KOPT-K1 (cell line): ENCODE results near the gene LMBR1.

ENCODE experiments used
- H3K27ac ChIP-seq: fragments of 200-600 bp; sonication (generic); 2 replicates; pipeline ENCODE4 v1.5.1; 2016; ENCODE audit warnings: antibody characterized with exemption, mild to moderate bottlenecking, low read depth, low read length; ENCODE audit not compliant: poor library complexity, severe bottlenecking
- H3K36me3 ChIP-seq: fragments of 200-600 bp; sonication (generic); 2 replicates; pipeline ENCODE4 v1.5.1; 2017; ENCODE audit warnings: antibody characterized with exemption, mild to moderate bottlenecking, low read length, moderate library complexity; ENCODE audit not compliant: insufficient read depth
- H3K9me3 ChIP-seq: fragments of 200-600 bp; sonication (generic); 2 replicates; pipeline ENCODE4 v1.5.1; 2017; ENCODE audit warnings: antibody characterized with exemption, low read length, mild to moderate bottlenecking; ENCODE audit not compliant: insufficient read depth, poor library complexity, severe bottlenecking

The LMBR1 gene

DNA sequence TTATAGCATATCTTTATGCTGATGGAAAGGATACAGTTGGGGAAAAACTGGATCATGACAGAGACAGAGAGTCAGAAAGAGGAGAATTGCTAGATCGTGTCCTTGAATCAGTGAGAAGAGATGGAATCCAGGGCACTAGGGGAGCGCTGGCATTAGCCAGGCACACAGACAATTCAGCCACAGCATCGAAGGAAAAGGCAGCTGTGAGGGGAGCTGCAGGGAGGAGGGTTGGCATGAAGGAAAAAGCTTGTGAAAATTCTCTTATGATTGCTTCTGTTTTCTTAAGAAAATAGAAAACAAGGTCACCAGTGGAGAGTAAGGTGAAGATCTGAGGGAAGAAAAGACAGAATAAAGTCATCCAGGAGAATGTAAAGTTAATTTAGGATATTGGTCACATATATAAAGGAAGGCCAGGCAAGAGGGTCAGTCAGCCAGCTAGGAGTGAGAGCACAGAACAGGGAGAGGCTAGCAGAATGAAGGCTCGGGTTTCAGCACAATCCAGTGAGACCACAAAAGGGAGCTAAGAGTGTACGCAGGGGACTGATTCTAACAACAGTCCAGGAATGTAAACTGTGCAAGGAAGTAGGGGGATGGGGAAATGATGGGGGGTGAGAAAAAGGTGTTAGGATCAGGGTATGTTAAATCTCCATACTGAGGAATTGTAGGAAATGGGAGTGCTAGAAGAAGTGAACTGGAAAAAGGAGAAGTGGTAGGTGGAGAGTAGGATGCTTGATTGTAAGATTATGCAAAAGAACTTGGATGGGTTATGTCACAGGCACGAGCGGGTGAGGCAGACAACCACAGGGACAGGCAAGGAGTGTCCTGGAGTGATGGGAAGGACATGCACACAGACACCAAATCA lies 140.4 kb downstream of the LMBR1 start:
- Histone ChIP-seq H3K9me3 (no peaks in the 10 kb centered on the region), H3K36me3 (peaks cover 12% of the 10 kb centered on the region; the same call in 1 of the 2 replicates), H3K27ac (no peak overlapping the region)

DNA sequence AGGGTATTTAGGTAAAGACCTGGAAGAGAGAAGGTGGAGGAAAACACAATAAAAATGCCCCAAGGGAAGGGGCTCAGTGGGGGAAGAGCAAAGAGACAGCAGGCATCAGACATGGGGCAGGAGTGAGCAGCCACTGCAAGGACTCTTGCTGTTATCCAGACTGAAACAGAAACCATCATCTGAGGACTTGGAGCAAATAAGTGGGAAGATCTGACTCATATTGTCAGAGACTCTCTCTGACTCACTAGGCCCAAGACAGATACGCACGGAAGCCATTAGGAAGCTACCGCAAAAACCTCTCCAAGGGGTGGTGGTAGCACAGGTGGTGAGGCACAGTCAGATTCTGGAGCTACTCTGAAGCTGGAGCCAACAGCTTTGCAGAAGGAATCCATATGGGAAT lies 141.7 kb downstream of the LMBR1 start:
- Histone ChIP-seq H3K36me3 (peaks cover 12% of the 10 kb centered on the region; the same call in 1 of the 2 replicates), H3K27ac (no peak overlapping the region), H3K9me3 (no peaks in the 10 kb centered on the region)

DNA sequence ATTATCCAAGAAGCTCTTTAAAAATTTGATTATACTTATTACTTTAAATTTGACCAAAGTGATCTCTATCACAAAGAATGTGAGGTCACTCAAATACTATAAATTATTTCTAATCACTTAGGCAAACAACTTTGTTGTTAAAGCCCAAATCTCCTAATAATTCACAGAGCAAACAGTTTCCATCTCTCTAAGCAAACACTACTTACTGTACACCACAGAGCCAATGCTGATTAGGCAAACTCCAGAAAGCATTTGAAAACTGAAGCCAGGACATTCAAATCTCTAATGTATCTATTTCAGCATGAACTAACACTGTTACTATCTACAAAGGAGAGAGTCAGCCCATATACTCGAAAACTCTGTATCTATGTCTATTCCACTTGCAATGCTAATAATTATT lies 145.3 kb downstream of the LMBR1 start:
- Histone ChIP-seq H3K9me3 (no peaks in the 10 kb centered on the region), H3K27ac (no peak overlapping the region), H3K36me3 (peaks cover 8% of the 10 kb centered on the region; the same call in 1 of the 2 replicates)

DNA sequence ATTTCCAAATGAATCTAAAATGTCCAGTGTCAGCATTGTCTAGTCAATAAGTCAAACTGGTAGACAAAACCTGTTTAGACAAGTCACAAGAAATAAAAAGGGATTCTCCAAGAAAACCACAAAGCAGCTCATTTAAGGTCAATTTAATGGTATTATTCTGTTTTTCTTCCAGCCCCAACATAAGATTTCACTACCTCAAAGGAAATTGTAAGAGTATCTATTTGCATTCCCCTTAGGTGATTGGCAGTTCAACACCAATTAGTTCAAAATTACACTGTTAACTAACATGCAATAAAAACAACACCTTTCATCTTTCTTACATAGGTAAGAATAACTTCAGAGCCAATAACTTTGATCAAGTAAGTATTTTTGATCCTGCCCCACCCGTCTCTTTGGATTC lies 146.1 kb downstream of the LMBR1 start:
- no peak overlapping the region for H3K27ac ChIP-seq
- peaks cover 8% of the 10 kb centered on the region; the same call in 1 of the 2 replicates for H3K36me3 ChIP-seq
- H3K9me3 ChIP-seq, result no peaks in the 10 kb centered on the region

DNA sequence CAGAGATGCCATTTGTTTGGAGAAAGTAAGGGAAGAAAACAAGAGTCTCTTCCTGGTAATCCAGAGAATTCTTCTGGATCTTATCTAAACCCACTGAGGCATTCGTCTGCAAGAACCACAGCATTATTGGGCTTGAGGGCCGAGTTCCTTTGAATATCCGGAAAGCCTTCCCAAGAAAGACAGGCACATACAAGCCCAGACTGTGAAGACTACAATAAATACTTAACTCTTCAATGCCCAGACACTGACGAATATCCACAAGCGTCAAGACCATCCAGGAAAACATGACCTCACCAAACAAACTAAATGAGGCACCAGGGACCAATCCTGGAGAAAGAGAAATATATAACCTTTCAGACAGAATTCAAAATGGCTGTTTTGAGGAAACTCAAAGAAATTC lies 153.4 kb downstream of the LMBR1 start:
- H3K27ac ChIP-seq, result no peak overlapping the region
- peaks cover 8% of the 10 kb centered on the region; the same call in 1 of the 2 replicates for H3K36me3 ChIP-seq
- peaks cover 12% of the 10 kb centered on the region for H3K9me3 ChIP-seq

DNA sequence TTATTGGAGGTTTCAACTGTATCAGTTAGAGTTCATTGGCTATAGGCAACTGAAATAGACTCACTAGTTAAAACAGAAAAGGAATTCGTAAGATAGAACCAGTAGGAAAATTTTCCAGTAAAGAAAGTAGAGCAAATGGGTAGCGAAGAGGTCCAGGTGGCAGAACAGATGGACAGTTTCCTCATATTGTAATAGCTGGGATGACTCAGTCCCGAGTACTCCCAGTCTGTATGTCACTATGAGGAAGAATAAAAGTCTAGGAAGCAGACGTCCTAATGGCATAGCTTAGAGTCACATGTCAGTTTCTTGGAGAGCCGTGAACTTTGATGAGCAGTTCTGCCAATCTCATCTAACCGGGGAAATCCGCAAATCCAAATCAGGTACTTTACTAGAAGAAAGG lies 157.1 kb downstream of the LMBR1 start:
- Histone ChIP-seq H3K36me3 (peaks cover 29% of the 10 kb centered on the region), H3K27ac (no peak overlapping the region), H3K9me3 (peaks cover 26% of the 10 kb centered on the region)

DNA sequence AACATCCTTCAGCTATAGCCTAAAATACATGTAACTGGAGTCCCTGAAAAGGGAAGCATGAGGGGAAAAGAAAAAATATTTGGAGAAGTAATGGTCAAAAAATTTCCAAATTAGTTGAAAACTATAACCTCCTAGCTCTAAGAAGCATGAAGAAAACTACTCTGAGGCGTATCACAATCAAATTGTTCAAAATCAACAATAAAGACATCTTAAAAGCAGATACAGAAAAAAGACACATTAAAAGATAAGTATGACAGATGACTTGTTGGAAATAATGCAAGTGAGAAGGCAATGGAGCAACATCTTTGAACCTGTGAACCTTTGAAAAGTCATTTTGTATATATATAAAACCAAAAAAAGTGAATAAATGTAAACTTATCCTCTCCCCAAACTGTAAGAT lies 159.3 kb downstream of the LMBR1 start:
- Histone ChIP-seq H3K9me3 (peaks cover 26% of the 10 kb centered on the region), H3K36me3 (peaks cover 21% of the 10 kb centered on the region), H3K27ac (no peak overlapping the region)

DNA sequence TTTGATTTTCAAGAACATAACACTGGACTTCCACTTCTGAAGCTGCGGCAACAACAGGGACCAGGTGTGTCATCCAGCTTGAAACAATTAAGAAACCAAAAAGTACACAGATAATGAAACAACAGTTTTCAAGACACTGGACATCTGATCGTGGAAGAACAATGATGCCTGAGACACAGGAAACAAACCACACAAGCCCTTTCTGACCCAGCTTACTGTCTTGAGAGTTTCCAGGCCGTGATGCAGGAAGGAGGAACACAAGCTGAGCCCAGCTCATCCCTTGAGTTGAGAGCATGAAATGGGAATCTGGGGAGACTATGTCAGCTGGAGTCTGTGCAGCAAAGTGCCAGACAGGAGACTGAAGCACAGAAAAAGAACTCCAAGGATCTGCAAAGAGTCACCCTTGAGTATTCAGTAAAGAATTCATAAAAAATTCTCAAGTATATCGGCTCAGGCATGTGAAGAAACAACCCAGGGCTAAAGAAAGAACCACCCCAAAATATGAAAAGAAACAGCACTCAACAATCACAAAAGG lies 160.8 kb downstream of the LMBR1 start:
- peaks cover 26% of the 10 kb centered on the region for H3K9me3 ChIP-seq
- H3K27ac ChIP-seq, result no peak overlapping the region
- H3K36me3 ChIP-seq, result peaks cover 21% of the 10 kb centered on the region

DNA sequence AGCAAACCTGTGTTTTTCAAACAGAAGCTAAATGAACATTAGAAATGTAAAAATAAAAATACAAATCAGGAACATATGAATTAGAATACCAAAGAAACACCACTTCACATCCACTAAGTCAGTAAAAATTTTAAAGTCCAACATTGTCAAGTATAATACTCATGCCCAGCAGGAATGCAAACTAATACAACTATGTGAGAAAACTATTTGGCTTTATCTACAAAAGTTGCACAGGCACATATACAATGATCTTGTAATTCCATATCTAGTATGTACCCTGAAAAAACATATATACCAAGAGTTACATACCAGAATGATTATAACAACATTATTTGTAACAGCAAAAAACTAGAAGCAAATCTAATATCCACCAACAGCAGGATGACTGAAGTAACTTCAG lies 161.3 kb downstream of the LMBR1 start:
- no peak overlapping the region for H3K27ac ChIP-seq
- H3K36me3 ChIP-seq, result peaks cover 21% of the 10 kb centered on the region
- H3K9me3 ChIP-seq, result peaks cover 26% of the 10 kb centered on the region

DNA sequence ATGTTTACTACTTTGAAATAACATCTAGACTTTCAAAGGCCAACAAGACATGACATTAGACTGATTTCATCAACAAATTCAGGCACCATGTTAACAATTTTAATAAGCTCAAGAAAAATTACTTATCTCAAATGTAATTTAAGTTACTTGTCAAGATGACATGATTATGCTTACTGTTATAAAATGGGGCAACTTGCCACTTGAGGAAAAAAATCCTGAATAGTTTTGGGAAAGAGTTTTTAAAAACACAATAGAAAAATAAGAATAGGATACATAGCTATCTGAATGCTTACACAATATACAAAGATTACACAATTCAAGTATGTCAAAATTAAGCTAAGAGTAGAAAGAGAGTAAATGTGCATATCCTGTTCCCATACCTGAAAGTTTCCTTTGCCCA lies 167.0 kb downstream of the LMBR1 start:
- Histone ChIP-seq H3K9me3 (no peaks in the 10 kb centered on the region), H3K27ac (no peak overlapping the region), H3K36me3 (no peaks in the 10 kb centered on the region)

DNA sequence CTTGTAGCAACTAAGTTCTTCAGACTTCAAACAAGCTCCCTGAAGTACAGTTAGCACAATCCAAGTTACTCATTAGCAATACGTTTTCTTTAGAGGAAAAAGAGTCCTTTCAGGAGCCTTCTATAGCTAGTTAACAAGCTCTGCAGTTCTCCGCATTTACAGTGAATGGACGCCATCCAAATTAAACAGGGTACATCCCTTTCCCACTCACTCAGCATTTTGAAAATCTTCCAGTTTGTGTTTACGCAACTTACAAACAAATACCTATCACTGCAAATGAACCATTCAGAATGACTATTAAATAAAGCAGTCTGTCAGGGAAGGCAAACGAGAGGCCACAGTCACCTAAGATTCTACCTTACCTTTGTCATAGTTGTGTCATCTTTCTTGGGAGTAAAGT lies 167.9 kb downstream of the LMBR1 start:
- no peak overlapping the region for H3K27ac ChIP-seq
- H3K9me3 ChIP-seq, result no peaks in the 10 kb centered on the region
- no peaks in the 10 kb centered on the region for H3K36me3 ChIP-seq

DNA sequence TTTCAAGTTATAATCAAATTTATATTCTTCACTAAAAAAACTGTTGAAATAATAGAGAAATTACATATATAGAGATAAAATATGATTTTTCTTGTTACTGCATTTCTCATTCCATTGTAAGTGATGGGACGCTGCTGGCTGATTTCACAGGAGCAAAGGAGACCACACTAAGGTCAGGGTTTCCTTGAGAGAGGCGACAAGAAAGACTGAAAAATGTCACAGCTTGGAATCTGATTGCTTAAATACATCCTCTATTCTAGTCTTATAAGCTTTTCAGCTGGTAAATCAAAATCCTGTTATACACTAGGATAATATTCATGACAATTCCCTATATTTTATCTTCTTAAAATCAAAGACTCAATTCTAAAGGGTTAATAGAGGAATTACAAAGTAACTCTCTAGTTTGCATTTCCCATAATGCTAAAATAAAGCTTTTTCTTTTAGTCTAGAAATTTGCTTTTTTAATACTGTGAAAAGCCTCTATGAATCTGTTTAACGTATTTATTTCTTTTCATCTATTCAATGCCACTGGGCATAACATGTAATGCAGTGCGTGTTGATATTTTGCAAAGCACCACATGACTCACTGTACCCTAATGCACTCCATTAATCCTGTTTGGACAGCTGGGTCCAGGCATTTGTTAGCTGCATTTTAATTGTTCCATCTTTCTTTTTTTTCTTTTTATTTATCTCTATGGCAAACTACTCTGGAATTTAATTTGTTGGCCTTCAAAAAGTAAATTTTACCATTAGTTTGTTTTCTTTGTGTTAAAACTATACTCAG lies 170.7 kb downstream of the LMBR1 start:
- Histone ChIP-seq H3K27ac (no peak overlapping the region), H3K36me3 (peaks cover 3% of the 10 kb centered on the region; the same call in 1 of the 2 replicates), H3K9me3 (no peaks in the 10 kb centered on the region)

DNA sequence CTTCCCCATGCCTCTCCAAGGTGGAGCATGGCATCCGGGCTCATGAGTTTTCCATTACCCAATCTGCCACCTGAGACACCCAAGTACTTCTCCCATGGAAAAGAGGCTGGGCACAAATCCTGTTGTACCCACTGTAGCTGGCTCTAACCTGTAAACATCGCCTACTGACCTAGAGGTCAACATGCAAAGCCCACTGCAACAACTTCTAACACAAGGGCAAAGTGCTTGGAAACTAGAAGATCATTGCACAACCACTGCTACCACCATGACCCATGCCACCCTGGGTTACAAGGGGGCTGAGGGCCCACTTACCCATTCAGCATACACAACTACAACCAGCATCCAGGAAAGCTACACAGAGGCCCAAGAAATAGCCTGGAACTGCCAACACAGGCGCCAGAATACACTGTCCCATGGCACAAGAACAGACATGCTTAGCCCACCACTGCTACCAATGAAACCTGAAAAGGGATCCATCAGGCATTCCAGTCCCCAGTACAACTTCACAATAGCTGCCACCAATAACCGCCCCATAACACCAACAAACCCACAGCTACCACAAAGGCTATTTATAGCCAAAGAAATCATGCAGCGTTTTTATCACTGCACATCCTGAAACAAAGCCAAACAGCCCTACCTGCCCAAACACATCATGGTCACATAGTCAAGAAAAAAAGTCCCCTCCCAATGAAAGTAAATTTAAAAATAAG lies 189.1 kb downstream of the LMBR1 start:
- Histone ChIP-seq H3K27ac (no peak overlapping the region), H3K9me3 (peaks cover 14% of the 10 kb centered on the region), H3K36me3 (no peaks in the 10 kb centered on the region)

DNA sequence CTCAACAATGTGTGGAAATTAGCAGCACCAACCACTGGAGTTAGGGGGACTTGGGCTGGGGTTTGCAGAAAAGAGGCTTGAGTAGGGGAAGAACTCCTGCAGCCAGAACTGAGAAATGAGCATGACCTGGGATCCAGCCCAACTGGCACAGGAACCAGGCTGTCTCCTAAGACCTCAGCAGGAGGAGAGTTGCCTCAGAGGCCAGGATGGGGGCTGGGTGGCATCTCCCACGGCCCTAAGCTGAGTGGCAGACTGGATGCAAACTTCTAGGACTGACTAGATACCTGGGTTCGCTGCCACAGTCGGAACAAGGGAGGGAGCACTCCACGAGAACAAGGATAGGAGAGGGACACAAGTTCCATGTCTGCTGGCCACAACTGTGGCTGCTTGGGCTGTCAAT lies 189.8 kb downstream of the LMBR1 start:
- H3K9me3 ChIP-seq, result peaks cover 20% of the 10 kb centered on the region

DNA sequence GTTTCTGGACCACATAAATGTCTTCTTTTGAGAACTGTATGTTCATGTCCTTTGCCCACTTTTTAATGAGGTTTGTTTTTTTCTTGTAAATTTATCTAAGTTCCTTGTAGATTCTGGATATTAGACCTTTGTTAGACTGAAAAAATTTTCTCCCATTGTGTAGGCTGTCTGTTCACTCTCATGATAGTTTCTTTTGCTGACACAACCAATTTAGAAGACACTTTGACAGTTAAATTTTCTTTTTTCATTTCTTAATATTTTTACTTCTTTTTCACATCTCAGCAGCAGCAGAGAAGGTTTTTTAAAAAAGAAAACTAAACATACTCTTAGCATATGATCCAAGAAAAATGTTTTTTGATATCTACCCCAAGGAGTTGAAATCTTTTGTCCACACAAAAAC lies 190.6 kb downstream of the LMBR1 start:
- Histone ChIP-seq H3K27ac (no peak overlapping the region), H3K9me3 (peaks cover 28% of the 10 kb centered on the region), H3K36me3 (no peaks in the 10 kb centered on the region)

More for the DNA sequence above, 189.8 kb downstream of the LMBR1 start:
- no peak overlapping the region for H3K27ac ChIP-seq
- no peaks in the 10 kb centered on the region for H3K36me3 ChIP-seq
